A673 (cell line): ENCODE data around the gene HTR1D.

Experiments
- CTCF ChIP-seq: fragments of 300-800, 200-600 bp; sonication (generic); conservative IDR thresholded peaks from 2 replicates; pipeline ENCODE4 v1.5.1; 2017; ENCODE audit warnings: low read depth, mild to moderate bottlenecking, antibody characterized with exemption, low read length, moderate library complexity, mixed read lengths
- EZH2 ChIP-seq: fragments of 200-600 bp; sonication (generic); IDR thresholded peaks from 2 replicates; pipeline ENCODE4 v1.6.1; 2017; ENCODE audit warnings: borderline replicate concordance, low read depth, mild to moderate bottlenecking, mixed read lengths, antibody characterized with exemption, low read length; ENCODE audit not compliant: poor library complexity, severe bottlenecking

- TF ChIP-seq EZH2 (no peak), CTCF (no peak)
Observed at GRCh38 chr1:23208527-23208926, 8.8 kb downstream of the HTR1D start.
